ENCODE measurements around the gene CIDEB. TPM values are rescaled to one million over a fixed set of nuclear protein-coding genes. Genes with fewer than 3 reads are reported as not detected.
A peak's percentile ranks its signal among the peaks of the same experiment; 100 is the strongest.

CIDEB gene
- total and polyA plus RNA-seq, 2 of the 13 experiments (the other 11 are each of a cell fraction or from before 2014, with no cell fraction given), result 35.8 to 110 TPM

GRCh38 chr14:24324024-24324423, 16.2 kb upstream of the CIDEB start (continued):
- no peak for TF ChIP-seq ZBTB2 (CRISPR knock-in tag; IDR thresholded peaks at IDR 0.05; ENCODE audit: low read depth)
- TF ChIP-seq PITX1 (CRISPR knock-in tag; IDR thresholded peaks at IDR 0.05), result no peak
- TF ChIP-seq HES4 (CRISPR knock-in tag; IDR thresholded peaks at IDR 0.05; ENCODE audit: borderline replicate concordance), result no peak
- no peak for TF ChIP-seq ZNF10 (CRISPR knock-in tag; IDR thresholded peaks at IDR 0.05; ENCODE audit: borderline replicate concordance, low read depth)
- 0 out of 2 replicates have a peak, but pooled peaks have one; percentile 40 for TF ChIP-seq ATRX (CRISPR knock-in tag; IDR thresholded peaks at IDR 0.05; ENCODE audit: borderline replicate concordance)
- TF ChIP-seq MEIS1 (CRISPR knock-in tag; IDR thresholded peaks at IDR 0.05; ENCODE audit: borderline replicate concordance), result no peak
- TF ChIP-seq MTA1 (CRISPR knock-in tag; IDR thresholded peaks at IDR 0.05; ENCODE audit: borderline replicate concordance), result peak; percentile 14; the same call in 1 of the 2 replicates
- 0 out of 2 replicates have a peak, but pooled peaks have one; percentile 14 for TF ChIP-seq ZNF574 (CRISPR knock-in tag; IDR thresholded peaks at IDR 0.05)
- no peak for TF ChIP-seq ZFP90 (CRISPR knock-in tag; IDR thresholded peaks at IDR 0.05; ENCODE audit: borderline replicate concordance)
- no peak for TF ChIP-seq SOX13 (IDR thresholded peaks at IDR 0.05)
- no peak for TF ChIP-seq SOX13 (CRISPR knock-in tag; conservative IDR thresholded peaks at IDR 0.05 in 1 of 2, IDR thresholded peaks at IDR 0.05 in 1 of 2)
- TF ChIP-seq SMAD1 (CRISPR knock-in tag; IDR thresholded peaks at IDR 0.05; ENCODE audit: borderline replicate concordance, low read depth), result no peak
- TF ChIP-seq ZNF800 (CRISPR knock-in tag; IDR thresholded peaks at IDR 0.05), result no peak
- TF ChIP-seq ZMAT3 (CRISPR knock-in tag; conservative IDR thresholded peaks at IDR 0.05), result no peak
- no peak for TF ChIP-seq CREB1 (IDR thresholded peaks at IDR 0.05)
- no peak for TF ChIP-seq CREB1 (CRISPR knock-in tag; IDR thresholded peaks at IDR 0.05)
- TF ChIP-seq ZNF615 (CRISPR knock-in tag; IDR thresholded peaks at IDR 0.05; ENCODE audit: borderline replicate concordance), result no peak
- TF ChIP-seq ATF6 (CRISPR knock-in tag; conservative IDR thresholded peaks at IDR 0.05), result no peak
- TF ChIP-seq ZXDC (CRISPR knock-in tag; IDR thresholded peaks at IDR 0.05), result no peak

Measured in HepG2 (cell line).